Neural cell (in vitro differentiated cells): ENCODE data around the gene UBE2I.

Experiments used
- CTCF ChIP-seq: fragments of 450-650 bp; IDR thresholded peaks from 2 replicates; pipeline ENCODE4 v1.5.1; 2014; ENCODE audit warnings: antibody characterized with exemption, mild to moderate bottlenecking, moderate library complexity; ENCODE audit not compliant: poor library complexity, severe bottlenecking
- EZH2 ChIP-seq: fragments of 200-600, 300-800 bp; shearing (Covaris generic), sonication (generic); IDR thresholded peaks from 2 replicates; pipeline ENCODE4 v1.6.1; 2014; ENCODE audit warnings: antibody characterized with exemption, low read length, borderline replicate concordance, mild to moderate bottlenecking; ENCODE audit not compliant: insufficient read depth, poor library complexity, severe bottlenecking
- MXI1 ChIP-seq: fragments of 450-650 bp; conservative IDR thresholded peaks from 2 replicates; pipeline ENCODE4 v1.6.1; 2014; ENCODE audit warnings: antibody characterized with exemption, mild to moderate bottlenecking; ENCODE audit not compliant: poor library complexity, severe bottlenecking
- RAD21 ChIP-seq: fragments of 450-650 bp; conservative IDR thresholded peaks from 2 replicates; pipeline ENCODE4 v1.6.1; 2014; ENCODE audit warnings: antibody characterized with exemption, mild to moderate bottlenecking, moderate library complexity
- SMC3 ChIP-seq: fragments of 450-650 bp; conservative IDR thresholded peaks from 2 replicates; pipeline ENCODE4 v1.6.1; 2014; ENCODE audit warnings: antibody characterized with exemption, mild to moderate bottlenecking, moderate library complexity; ENCODE audit not compliant: poor library complexity

GRCh38 chr16:1366060-1366711, 56.8 kb downstream of the UBE2I start:
- TF ChIP-seq CTCF (no peak), EZH2 (no peak), MXI1 (no peak), RAD21 (no peak), SMC3 (no peak)
